AG04449 (cell line): Measurements from ENCODE around the gene NOL9.

Experiments
- CTCF ChIA-PET: fragments of 350-600 bp; formaldehyde crosslinking; extraction: SDS; loops from one replicate; lab custom pipeline; 2021; ENCODE audit warnings: antibody characterized with exemption; lab: Yijun Ruan, JAX
- POLR2A ChIA-PET: fragments of 400-600, 350-600 bp; formaldehyde crosslinking; extraction: SDS; loops from one replicate; lab custom pipeline; 2020; ENCODE audit warnings: antibody characterized with exemption, inconsistent platforms; lab: Yijun Ruan, JAX
- DNase-seq: peaks from one replicate; pipeline ENCODE4 v3.0.0-alpha.2; 2010; ENCODE audit warnings: low read depth, low spot score
- H3K4me3 ChIP-seq: 2 replicates; pipeline ENCODE4 v1.5.1; 2011; ENCODE audit warnings: low read depth, mild to moderate bottlenecking, control low read depth, low read length
- TF ChIP-seq, protein P1 (sequence below): IDR thresholded peaks from one replicate; pipeline ENCODE4 v1.5.1; 2011; ENCODE audit warnings: mild to moderate bottlenecking, moderate library complexity, low read length, control low read depth, inconsistent platforms; ENCODE audit not compliant: insufficient read depth; ENCODE audit errors: missing control alignments

NOL9 gene

DNA sequence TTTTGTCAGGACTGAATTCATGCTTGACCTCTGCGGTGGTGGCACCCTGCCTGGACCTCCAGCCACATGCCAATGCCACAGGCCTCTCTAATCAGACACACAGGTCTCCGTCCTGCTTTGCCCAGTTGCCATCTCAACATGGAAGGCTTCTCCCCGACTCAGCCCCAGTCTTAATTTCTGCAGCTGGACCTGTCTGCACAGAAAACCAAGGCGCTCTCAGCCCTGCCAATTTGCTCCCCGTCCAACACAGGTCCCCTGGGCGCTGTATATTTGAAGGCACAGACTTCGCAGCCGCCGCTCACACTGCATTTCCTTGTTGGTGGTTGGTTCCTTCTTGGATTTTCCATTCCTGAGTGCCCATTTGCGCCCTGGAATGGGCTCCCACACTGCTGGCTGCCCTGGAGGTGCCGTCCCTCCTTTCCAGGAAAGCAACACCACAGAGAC lies 34.8 kb downstream of the NOL9 start:
- TF ChIP-seq, protein P1, sequence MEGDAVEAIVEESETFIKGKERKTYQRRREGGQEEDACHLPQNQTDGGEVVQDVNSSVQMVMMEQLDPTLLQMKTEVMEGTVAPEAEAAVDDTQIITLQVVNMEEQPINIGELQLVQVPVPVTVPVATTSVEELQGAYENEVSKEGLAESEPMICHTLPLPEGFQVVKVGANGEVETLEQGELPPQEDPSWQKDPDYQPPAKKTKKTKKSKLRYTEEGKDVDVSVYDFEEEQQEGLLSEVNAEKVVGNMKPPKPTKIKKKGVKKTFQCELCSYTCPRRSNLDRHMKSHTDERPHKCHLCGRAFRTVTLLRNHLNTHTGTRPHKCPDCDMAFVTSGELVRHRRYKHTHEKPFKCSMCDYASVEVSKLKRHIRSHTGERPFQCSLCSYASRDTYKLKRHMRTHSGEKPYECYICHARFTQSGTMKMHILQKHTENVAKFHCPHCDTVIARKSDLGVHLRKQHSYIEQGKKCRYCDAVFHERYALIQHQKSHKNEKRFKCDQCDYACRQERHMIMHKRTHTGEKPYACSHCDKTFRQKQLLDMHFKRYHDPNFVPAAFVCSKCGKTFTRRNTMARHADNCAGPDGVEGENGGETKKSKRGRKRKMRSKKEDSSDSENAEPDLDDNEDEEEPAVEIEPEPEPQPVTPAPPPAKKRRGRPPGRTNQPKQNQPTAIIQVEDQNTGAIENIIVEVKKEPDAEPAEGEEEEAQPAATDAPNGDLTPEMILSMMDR: no peak
- ChIA-PET POLR2A (no interaction called here), CTCF (interaction anchor here (1.5 to 11.4 kb wide), 3 partner anchors 17 to 78 kb away, joined by 4 to 139 read pairs (median 88); partner anchors contain the start of gene PLEKHG5)
- H3K4me3 ChIP-seq: no peak overlapping the region
- no peak for DNase-seq

DNA sequence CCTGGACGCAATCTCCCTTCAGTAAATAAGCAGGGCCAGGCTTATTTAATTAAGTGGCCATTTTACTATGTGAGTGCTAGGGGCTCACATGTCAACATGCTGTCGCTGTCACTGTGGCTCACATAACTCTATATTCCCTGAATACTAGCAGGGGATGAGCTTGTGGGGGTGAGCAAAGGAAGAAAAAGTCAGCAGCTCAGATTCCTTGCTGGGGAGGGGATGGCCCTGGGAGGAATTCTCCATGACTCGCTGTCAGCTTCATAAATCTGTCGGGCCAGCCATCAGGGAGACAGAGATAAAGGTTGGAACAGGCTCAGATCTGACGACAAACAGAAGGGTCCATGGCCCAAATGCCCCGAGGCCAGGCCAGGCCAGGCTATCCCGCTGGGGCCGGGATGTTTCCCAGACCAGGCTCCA lies 36.9 kb downstream of the NOL9 start:
- ChIA-PET POLR2A (interaction anchor here (1.0 kb wide), 1 partner anchor 26 kb away, joined by 3 read pairs; the partner anchor contains the start of gene PLEKHG5), CTCF (interaction anchor here (1.2 to 2.0 kb wide), 2 partner anchors 28 to 31 kb away, joined by 4 to 9 read pairs; no protein-coding TSS in a partner anchor)
- H3K4me3 ChIP-seq: no peak overlapping the region
- TF ChIP-seq, protein P1: no peak
- DNase-seq: no peak

DNA sequence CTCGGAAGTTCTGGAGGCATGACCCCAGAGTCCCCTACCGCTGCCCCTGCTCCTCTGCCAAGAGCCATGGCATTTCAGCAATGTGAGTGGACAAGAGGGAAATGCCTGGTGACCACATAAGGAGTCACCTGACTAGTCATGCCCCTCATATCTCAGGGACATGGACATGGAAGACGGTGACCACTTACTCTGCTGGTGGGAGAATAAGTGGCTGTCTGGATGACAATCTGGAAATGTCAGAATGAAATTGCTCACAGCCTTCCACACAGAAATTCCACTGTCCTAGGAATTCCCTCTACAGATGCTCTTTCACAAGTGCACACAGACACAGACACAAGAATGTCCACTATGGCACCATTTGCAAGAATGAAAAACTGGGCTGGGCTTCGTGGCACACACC lies 38.5 kb downstream of the NOL9 start:
- no peak for DNase-seq
- TF ChIP-seq, protein P1: no peak
- H3K4me3 ChIP-seq: no peak overlapping the region
- ChIA-PET POLR2A (no interaction called here), CTCF (no interaction called here)

DNA sequence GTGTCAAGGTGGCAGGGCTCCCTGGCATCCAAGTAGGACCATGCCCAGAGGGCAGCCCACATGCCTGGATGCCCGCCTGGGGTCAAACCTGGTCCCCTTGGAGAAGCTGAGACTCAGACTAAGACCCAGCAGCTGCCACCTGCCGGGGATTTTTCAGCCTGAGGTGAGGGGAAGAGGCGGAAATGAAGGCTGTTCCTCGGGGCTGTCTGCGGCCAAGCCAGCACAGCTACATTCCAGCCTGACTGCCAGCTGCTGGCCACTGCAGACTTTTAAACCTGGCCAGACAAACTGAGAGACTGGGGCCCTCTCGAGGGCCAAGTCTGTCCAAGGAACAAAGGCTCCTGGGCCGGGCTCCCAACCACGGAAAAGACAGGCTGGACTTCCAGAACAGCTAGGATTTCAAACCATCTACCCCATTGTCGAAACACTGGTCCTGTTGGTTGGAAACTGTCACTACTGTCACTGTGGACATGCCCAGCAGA lies 41.0 kb downstream of the NOL9 start:
- TF ChIP-seq, protein P1: no peak
- POLR2A ChIA-PET: no interaction called here
- no peak overlapping the region for H3K4me3 ChIP-seq
- CTCF ChIA-PET: interaction anchor here (1.2 to 2.2 kb wide), 5 partner anchors 9 to 27 kb away, joined by 3 to 10 read pairs (median 4); no protein-coding TSS in a partner anchor
- DNase-seq: no peak

DNA sequence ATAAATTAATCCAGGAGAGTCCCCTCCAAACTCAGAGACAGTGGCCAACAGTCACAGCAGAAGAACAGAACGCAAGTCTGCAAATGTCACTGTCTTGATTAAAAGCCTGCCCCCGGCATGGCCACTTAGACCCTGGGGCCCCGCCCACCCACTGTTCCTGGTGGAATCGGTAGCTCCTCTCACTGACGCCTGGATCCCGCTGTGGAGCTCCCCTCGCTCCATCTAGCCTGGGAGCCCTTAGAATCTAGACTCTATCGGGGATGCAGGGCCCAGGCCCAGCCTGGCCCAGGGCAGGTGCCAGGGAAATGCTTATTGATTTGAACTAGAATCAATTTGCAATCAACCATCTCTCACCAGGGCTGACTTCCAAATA lies 41.4 kb downstream of the NOL9 start:
- POLR2A ChIA-PET: no interaction called here
- CTCF ChIA-PET: interaction anchor here (1.2 to 2.2 kb wide), 6 partner anchors 9 to 27 kb away, joined by 3 to 10 read pairs (median 4); no protein-coding TSS in a partner anchor
- DNase-seq: no peak
- TF ChIP-seq, protein P1: no peak
- no peak overlapping the region for H3K4me3 ChIP-seq

DNA sequence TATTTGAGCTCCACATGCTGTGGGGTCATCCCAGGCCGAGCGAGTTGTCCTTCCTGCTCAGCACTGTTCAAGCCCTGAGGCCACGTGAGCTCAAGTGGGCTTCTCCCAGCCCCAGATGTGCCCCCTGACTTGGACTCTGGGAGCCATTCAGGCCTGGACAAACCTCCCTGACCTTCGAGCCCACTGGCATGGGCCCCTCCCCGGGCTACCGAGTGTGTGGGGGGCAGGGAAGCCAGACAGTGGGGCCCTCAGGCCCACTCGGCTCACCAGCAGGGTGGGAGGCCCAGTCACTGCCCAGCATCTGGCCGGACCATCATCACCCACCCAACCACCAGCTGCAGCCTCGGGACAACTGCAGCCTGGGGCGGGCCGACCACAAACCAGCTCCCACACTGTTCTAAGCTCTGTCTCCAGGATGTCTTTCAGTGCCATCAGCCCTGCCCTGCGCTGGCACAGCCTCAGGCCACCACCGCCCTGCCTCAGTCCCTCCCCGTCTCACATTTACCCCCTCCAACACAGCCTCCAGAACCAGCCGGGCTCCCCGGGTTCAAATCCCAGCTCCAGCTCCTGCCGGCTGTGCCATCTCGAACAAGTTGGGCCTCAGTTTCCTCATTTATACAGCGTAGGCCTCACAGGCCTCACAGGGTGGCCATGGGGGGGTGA lies 41.9 kb downstream of the NOL9 start:
- TF ChIP-seq, protein P1: no peak
- ChIA-PET POLR2A (no interaction called here), CTCF (interaction anchor here (0.6 to 2.2 kb wide), 7 partner anchors 9 to 42 kb away, joined by 3 to 10 read pairs (median 4); partner anchors contain the start of gene TAS1R1)
- H3K4me3 ChIP-seq: no peak overlapping the region
- no peak for DNase-seq
